WTC11 (cell line): ENCODE results near the gene NTN4. TPM values are rescaled to one million over a fixed set of nuclear protein-coding genes. Genes with fewer than 3 reads are reported as not detected.

Source experiments
- ATAC-seq: fragments of 200-7000 bp; cut with Tn5 transposase; 2 replicates; pipeline ENCODE4 v1.10.0; 2021; ENCODE audit warnings: mild to moderate bottlenecking, moderate library complexity
- CTCF ChIA-PET: fragments of 300-600 bp; sonication (Branson Sonifier 250); formaldehyde crosslinking; loops from one replicate; lab custom pipeline; 2021; ENCODE audit warnings: antibody characterized with exemption; lab: Charles Lee
- POLR2A ChIA-PET: fragments of 350-600 bp; sonication (Branson Sonifier 250); formaldehyde crosslinking; loops from one replicate; lab custom pipeline; 2021; ENCODE audit warnings: antibody characterized with exemption; lab: Charles Lee
- DNase-seq: peaks from one replicate; pipeline ENCODE4 v3.0.0; 2021; ENCODE audit warnings: low spot score
- H3K27ac Mint-ChIP-seq: 2 replicates; pipeline ENCODE4 v1.8.0; 2021; ENCODE audit warnings: mixed read lengths
- H3K27me3 Mint-ChIP-seq: 2 replicates; pipeline ENCODE4 v1.8.0; 2021; ENCODE audit warnings: low read depth, mild to moderate bottlenecking, moderate library complexity, mixed read lengths
- H3K36me3 Mint-ChIP-seq: 2 replicates; pipeline ENCODE4 v1.8.0; 2021; ENCODE audit warnings: mixed read lengths
- H3K4me1 Mint-ChIP-seq: 2 replicates; pipeline ENCODE4 v1.8.0; 2022; ENCODE audit warnings: mixed read lengths
- H3K4me3 Mint-ChIP-seq: 2 replicates; pipeline ENCODE4 v1.8.0; 2021; ENCODE audit warnings: mild to moderate bottlenecking, moderate library complexity, mixed read lengths
- H3K9me3 Mint-ChIP-seq: 2 replicates; pipeline ENCODE4 v1.8.0; 2021; ENCODE audit warnings: mixed read lengths
- FOXP1 ChIP-seq: sonication (generic); formaldehyde crosslinking; IDR thresholded peaks from 2 replicates; pipeline ENCODE4 v1.8.0; 2022; ENCODE audit warnings: missing genetic modification reagents, mild to moderate bottlenecking, moderate library complexity, borderline replicate concordance
- GABPB1 ChIP-seq: sonication (generic); formaldehyde crosslinking; IDR thresholded peaks from 2 replicates; pipeline ENCODE4 v1.8.1; 2023; ENCODE audit warnings: mild to moderate bottlenecking, missing genetic modification reagents
- JUN ChIP-seq: sonication (generic); formaldehyde crosslinking; IDR thresholded peaks from 2 replicates; pipeline ENCODE4 v1.8.0; 2023; ENCODE audit warnings: mild to moderate bottlenecking, missing genetic modification reagents
- KAT7 ChIP-seq: sonication (generic); formaldehyde crosslinking; IDR thresholded peaks from 2 replicates; pipeline ENCODE4 v1.8.1; 2023; ENCODE audit warnings: missing genetic modification reagents, mild to moderate bottlenecking, borderline replicate concordance
- MXD4 ChIP-seq: fragments of 250-450 bp; sonication (Bioruptor Pico); IDR thresholded peaks from 2 replicates; pipeline ENCODE4 v1.8.0; 2021; ENCODE audit warnings: mild to moderate bottlenecking, moderate library complexity, borderline replicate concordance
- NFE2L1 ChIP-seq: sonication (generic); formaldehyde crosslinking; IDR thresholded peaks from 2 replicates; pipeline ENCODE4 v1.8.1; 2023; ENCODE audit warnings: missing genetic modification reagents
- NFYB ChIP-seq: sonication (generic); formaldehyde crosslinking; conservative IDR thresholded peaks from 2 replicates; pipeline ENCODE4 v1.8.0; 2022; ENCODE audit warnings: low read depth, missing genetic modification reagents
- NR3C1 ChIP-seq: sonication (generic); formaldehyde crosslinking; conservative IDR thresholded peaks from 2 replicates; pipeline ENCODE4 v1.8.1; 2023; ENCODE audit warnings: low read depth, mild to moderate bottlenecking, missing genetic modification reagents
- TCF7 ChIP-seq: sonication (generic); formaldehyde crosslinking; IDR thresholded peaks from 2 replicates; pipeline ENCODE4 v1.8.0; 2022; ENCODE audit warnings: mild to moderate bottlenecking, low read depth, missing genetic modification reagents, moderate library complexity
- ZNF121 ChIP-seq: sonication (generic); formaldehyde crosslinking; IDR thresholded peaks from 2 replicates; pipeline ENCODE4 v1.8.0; 2023; ENCODE audit warnings: missing genetic modification reagents
- ZNF416 ChIP-seq: fragments of 250-450 bp; sonication (Bioruptor Pico); IDR thresholded peaks from 2 replicates; pipeline ENCODE4 v1.9.0; 2021; ENCODE audit warnings: mild to moderate bottlenecking, inconsistent platforms
- total RNA-seq: library from RNA; stranded (reverse); gene quantifications from 3 replicates; pipeline ENCODE4 v1.2.3, GENCODE V29; 2021
- TF ChIP-seq, protein P1 (sequence below): sonication (generic); formaldehyde crosslinking; IDR thresholded peaks from 2 replicates; pipeline ENCODE4 v1.8.1; 2023; ENCODE audit warnings: mild to moderate bottlenecking, missing genetic modification reagents, moderate library complexity
- TF ChIP-seq, protein P2 (sequence below): fragments of 250-450 bp; sonication (Bioruptor Pico); conservative IDR thresholded peaks from 2 replicates; pipeline ENCODE4 v1.9.0; 2021; ENCODE audit warnings: mild to moderate bottlenecking
- TF ChIP-seq, protein P3 (sequence below): fragments of 250-450 bp; sonication (Bioruptor Pico); IDR thresholded peaks from 2 replicates; pipeline ENCODE4 v1.9.0; 2021; ENCODE audit warnings: mild to moderate bottlenecking, borderline replicate concordance
- TF ChIP-seq, protein P4 (sequence below): sonication (generic); formaldehyde crosslinking; IDR thresholded peaks from 2 replicates; pipeline ENCODE4 v1.8.0; 2022; ENCODE audit warnings: mild to moderate bottlenecking, missing genetic modification reagents
- TF ChIP-seq, protein P5 (sequence below): sonication (generic); formaldehyde crosslinking; IDR thresholded peaks from 2 replicates; pipeline ENCODE4 v1.8.1; 2022; ENCODE audit warnings: mild to moderate bottlenecking, missing genetic modification reagents, moderate library complexity, borderline replicate concordance
- TF ChIP-seq, protein P6 (sequence below): sonication (generic); formaldehyde crosslinking; IDR thresholded peaks from 2 replicates; pipeline ENCODE4 v1.8.1; 2022; ENCODE audit warnings: low read depth, missing genetic modification reagents, borderline replicate concordance
- TF ChIP-seq, protein P7 (sequence below): sonication (generic); formaldehyde crosslinking; conservative IDR thresholded peaks from 2 replicates; pipeline ENCODE4 v1.8.1; 2022; ENCODE audit warnings: mild to moderate bottlenecking, missing genetic modification reagents

The NTN4 gene
- total RNA-seq, 1 experiment from 2014 or later, result 2.7 TPM

DNA sequence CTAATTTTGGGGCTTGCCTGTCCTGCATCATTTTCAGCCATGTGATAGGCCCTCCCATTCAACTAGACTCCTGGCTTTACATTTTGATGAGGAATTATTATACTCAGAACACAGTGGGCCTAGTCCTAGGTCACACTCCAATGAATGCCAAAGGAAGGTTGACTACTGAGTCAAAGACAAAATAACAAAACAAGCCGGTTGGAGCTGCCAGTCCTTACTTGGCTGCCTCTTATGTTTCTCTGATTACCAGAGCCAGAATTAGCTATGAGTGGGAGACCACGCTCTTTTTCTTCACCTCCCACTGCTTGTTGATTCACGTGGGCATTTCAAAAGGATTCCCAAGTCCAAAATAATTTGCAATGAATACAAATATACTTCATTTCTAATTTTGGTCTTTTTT, 161.2 kb downstream of the NTN4 start (continued):
- no peak for TF ChIP-seq FOXP1 (CRISPR knock-in tag)
- TF ChIP-seq, protein P1, sequence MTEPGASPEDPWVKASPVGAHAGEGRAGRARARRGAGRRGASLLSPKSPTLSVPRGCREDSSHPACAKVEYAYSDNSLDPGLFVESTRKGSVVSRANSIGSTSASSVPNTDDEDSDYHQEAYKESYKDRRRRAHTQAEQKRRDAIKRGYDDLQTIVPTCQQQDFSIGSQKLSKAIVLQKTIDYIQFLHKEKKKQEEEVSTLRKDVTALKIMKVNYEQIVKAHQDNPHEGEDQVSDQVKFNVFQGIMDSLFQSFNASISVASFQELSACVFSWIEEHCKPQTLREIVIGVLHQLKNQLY (CRISPR knock-in tag), result no peak
- TF ChIP-seq, protein P2, sequence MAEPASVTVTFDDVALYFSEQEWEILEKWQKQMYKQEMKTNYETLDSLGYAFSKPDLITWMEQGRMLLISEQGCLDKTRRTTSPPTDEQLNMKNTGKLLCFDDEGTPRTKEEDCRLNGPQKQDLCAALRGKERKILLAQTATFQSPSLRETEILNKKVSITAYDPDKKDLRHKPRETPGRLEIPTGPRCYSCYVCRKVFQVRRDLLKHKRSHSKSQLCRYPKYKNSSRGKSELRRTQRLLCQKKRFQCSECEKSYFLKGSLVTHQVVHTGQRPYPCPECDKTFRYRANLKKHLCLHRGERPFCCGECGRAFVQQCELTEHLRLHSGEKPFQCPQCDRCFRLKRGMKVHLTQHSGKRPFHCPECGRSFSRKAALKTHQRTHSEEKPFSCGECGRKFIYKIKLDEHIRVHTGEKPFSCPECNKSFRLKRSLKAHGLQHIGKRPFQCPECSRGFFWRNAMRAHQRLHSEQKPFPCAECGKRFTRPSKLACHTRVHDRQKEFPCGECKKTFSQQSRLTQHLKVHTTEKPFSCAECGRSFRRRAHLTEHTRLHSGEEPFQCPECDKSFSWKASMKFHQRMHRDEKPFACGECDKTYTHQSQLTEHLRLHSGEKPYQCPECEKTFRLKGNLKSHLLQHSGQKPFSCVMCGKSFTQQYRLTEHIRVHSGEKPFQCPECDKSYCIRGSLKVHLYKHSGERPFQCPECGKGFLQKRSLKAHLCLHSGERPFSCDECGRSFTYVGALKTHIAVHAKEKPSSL, result no peak

DNA sequence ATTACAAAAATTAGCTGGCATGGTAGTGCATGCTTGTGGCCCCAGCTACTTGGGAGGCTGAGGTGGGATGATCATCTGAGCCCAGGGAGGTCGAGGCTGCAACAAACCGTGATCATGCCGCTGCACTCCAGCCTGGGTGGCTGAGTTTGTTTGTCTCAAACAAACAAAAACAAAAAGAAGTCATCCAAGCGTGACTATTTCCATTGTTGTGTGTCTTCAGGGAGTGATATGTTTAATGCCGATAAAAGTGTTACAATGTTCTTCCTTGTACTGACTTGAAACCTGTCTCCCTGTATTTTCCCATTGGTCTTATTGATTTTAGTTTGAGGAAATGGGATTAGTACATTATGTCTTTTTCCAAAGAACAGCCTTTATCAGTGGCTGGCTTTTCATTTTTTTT, 163.7 kb downstream of the NTN4 start:
- H3K4me1 Mint-ChIP-seq, result peaks cover 30% of the 10 kb centered on the region
- DNase-seq (no peak), ATAC-seq (no peak)
- no peaks in the 10 kb centered on the region for H3K36me3 Mint-ChIP-seq
- no peaks in the 10 kb centered on the region for H3K9me3 Mint-ChIP-seq
- ChIA-PET CTCF (interaction anchor here (1.0 kb wide), 1 partner anchor 45 kb away, joined by 3 read pairs; no protein-coding TSS in a partner anchor), POLR2A (no interaction called here)
- H3K27ac Mint-ChIP-seq, result no peak overlapping the region
- TF ChIP-seq JUN (CRISPR knock-in tag), result no peak
- no peak for TF ChIP-seq NFE2L1 (CRISPR knock-in tag)
- TF ChIP-seq GABPB1 (CRISPR knock-in tag), result no peak
- no peak for TF ChIP-seq TCF7 (CRISPR knock-in tag)
- no peak for TF ChIP-seq MXD4 (CRISPR knock-in tag)
- TF ChIP-seq, protein P3, sequence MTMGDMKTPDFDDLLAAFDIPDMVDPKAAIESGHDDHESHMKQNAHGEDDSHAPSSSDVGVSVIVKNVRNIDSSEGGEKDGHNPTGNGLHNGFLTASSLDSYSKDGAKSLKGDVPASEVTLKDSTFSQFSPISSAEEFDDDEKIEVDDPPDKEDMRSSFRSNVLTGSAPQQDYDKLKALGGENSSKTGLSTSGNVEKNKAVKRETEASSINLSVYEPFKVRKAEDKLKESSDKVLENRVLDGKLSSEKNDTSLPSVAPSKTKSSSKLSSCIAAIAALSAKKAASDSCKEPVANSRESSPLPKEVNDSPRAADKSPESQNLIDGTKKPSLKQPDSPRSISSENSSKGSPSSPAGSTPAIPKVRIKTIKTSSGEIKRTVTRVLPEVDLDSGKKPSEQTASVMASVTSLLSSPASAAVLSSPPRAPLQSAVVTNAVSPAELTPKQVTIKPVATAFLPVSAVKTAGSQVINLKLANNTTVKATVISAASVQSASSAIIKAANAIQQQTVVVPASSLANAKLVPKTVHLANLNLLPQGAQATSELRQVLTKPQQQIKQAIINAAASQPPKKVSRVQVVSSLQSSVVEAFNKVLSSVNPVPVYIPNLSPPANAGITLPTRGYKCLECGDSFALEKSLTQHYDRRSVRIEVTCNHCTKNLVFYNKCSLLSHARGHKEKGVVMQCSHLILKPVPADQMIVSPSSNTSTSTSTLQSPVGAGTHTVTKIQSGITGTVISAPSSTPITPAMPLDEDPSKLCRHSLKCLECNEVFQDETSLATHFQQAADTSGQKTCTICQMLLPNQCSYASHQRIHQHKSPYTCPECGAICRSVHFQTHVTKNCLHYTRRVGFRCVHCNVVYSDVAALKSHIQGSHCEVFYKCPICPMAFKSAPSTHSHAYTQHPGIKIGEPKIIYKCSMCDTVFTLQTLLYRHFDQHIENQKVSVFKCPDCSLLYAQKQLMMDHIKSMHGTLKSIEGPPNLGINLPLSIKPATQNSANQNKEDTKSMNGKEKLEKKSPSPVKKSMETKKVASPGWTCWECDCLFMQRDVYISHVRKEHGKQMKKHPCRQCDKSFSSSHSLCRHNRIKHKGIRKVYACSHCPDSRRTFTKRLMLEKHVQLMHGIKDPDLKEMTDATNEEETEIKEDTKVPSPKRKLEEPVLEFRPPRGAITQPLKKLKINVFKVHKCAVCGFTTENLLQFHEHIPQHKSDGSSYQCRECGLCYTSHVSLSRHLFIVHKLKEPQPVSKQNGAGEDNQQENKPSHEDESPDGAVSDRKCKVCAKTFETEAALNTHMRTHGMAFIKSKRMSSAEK (CRISPR knock-in tag), result no peak
- no peak for TF ChIP-seq KAT7 (CRISPR knock-in tag)
- no peak for TF ChIP-seq ZNF416
- TF ChIP-seq NFYB (CRISPR knock-in tag), result no peak
- H3K4me3 Mint-ChIP-seq, result no peak overlapping the region
- H3K27me3 Mint-ChIP-seq, result no peaks in the 10 kb centered on the region

DNA sequence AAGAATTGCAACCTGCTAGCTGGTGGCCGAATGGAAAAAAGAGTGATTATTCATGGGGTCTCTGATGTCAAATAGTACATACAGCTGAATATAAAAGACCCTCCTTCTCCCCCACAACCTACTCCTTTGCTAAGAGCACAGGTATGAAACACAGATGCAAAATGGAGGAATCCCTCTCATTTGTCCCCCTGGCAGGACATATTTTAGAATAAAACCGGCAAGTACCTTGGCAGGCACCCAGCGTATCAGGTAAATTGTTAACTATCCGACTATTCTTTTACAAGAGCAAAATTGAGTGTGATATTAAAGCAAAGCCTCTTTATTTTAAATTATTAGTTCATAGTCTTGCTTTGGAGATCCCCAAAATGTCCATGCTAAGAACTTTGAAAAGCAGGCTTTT, 165.6 kb downstream of the NTN4 start:
- peak overlapping the region; percentile 16; the same call in 1 of the 2 replicates for H3K27ac Mint-ChIP-seq
- DNase-seq (no peak), ATAC-seq (no peak)
- no peak overlapping the region for H3K4me3 Mint-ChIP-seq
- ChIA-PET POLR2A (no interaction called here), CTCF (no interaction called here)
- H3K4me1 Mint-ChIP-seq, result peaks cover 30% of the 10 kb centered on the region
- H3K36me3 Mint-ChIP-seq, result no peaks in the 10 kb centered on the region
- no peaks in the 10 kb centered on the region for H3K9me3 Mint-ChIP-seq
- no peaks in the 10 kb centered on the region for H3K27me3 Mint-ChIP-seq
- TF ChIP-seq NR3C1 (no peak), ZNF121 (CRISPR knock-in tag) (no peak), JUN (CRISPR knock-in tag) (no peak)
- TF ChIP-seq, protein P4, sequence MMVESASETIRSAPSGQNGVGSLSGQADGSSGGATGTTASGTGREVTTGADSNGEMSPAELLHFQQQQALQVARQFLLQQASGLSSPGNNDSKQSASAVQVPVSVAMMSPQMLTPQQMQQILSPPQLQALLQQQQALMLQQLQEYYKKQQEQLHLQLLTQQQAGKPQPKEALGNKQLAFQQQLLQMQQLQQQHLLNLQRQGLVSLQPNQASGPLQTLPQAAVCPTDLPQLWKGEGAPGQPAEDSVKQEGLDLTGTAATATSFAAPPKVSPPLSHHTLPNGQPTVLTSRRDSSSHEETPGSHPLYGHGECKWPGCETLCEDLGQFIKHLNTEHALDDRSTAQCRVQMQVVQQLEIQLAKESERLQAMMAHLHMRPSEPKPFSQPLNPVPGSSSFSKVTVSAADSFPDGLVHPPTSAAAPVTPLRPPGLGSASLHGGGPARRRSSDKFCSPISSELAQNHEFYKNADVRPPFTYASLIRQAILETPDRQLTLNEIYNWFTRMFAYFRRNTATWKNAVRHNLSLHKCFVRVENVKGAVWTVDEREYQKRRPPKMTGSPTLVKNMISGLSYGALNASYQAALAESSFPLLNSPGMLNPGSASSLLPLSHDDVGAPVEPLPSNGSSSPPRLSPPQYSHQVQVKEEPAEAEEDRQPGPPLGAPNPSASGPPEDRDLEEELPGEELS (CRISPR knock-in tag), result no peak
- TF ChIP-seq, protein P5, sequence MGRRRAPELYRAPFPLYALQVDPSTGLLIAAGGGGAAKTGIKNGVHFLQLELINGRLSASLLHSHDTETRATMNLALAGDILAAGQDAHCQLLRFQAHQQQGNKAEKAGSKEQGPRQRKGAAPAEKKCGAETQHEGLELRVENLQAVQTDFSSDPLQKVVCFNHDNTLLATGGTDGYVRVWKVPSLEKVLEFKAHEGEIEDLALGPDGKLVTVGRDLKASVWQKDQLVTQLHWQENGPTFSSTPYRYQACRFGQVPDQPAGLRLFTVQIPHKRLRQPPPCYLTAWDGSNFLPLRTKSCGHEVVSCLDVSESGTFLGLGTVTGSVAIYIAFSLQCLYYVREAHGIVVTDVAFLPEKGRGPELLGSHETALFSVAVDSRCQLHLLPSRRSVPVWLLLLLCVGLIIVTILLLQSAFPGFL, result no peak
- TF ChIP-seq, protein P6, sequence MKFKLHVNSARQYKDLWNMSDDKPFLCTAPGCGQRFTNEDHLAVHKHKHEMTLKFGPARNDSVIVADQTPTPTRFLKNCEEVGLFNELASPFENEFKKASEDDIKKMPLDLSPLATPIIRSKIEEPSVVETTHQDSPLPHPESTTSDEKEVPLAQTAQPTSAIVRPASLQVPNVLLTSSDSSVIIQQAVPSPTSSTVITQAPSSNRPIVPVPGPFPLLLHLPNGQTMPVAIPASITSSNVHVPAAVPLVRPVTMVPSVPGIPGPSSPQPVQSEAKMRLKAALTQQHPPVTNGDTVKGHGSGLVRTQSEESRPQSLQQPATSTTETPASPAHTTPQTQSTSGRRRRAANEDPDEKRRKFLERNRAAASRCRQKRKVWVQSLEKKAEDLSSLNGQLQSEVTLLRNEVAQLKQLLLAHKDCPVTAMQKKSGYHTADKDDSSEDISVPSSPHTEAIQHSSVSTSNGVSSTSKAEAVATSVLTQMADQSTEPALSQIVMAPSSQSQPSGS (CRISPR knock-in tag), result no peak
- TF ChIP-seq, protein P7, sequence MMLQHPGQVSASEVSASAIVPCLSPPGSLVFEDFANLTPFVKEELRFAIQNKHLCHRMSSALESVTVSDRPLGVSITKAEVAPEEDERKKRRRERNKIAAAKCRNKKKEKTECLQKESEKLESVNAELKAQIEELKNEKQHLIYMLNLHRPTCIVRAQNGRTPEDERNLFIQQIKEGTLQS (CRISPR knock-in tag), result no peak
